Skeletal muscle cell (primary cell): Measurements from ENCODE around the gene NAB1.
"Not testable (repeated sequence)": the region's sequence is repeated elsewhere in the genome, so short reads cannot be mapped to it uniquely, and the experiment has no call there.

Experiments
- DNase-seq: peaks from one replicate; pipeline ENCODE4 v3.0.0-alpha.2; 2010; ENCODE audit warnings: low read depth
- H3K4me3 ChIP-seq: 2 replicates; pipeline ENCODE4 v1.5.1; 2011; ENCODE audit warnings: low read depth, mild to moderate bottlenecking, control low read depth, low read length, moderate library complexity

NAB1 gene

DNA sequence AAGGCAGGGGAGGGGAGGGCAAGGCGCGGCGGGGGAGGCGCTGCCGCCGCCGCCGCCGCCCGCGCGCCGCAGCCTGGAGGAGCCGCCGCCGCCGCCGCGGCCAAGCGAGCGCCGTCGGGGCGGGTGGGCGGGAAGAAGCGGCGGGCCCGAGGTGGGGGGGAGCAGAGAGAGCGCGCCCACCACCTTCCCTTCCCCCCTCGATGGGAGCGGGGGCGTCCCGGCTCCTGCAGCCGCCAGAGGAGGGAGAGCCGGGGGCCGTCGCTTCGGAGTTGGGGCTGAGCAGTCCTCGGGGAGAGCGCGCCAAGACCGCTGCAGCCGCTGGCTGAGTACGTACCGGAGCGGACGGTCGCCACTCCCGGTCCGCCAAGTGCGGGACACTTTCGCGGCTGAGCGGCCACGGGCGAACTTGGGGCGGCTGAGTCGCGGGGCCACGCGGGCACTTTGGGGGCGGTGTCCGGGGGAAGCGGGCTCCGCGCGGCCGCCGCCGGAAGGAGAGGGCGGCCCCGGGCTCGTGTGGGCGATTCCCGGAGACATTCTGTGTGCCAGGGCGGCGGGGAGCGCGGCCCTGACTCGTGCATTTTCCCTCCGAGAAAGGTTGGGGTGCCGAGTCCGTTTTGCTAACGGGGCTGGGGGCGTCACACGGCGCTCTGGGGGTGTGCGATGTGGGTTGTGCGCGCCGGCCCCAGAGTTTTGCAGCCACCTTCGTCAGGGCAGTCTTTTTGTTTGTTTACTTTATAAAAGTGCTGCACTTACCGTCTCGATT, at the start of gene NAB1:
Gene NAB1, plus strand, starts transcription at position 49 of the 763 bp plus-strand sequence. CDS start 10,094 bp downstream, outside the sequence.
- no peak for DNase-seq
- peak within 1 kb of the TSS; percentile 88 for H3K4me3 ChIP-seq

GRCh38 chr2:190599546-190600220, 49.2 kb upstream of the NAB1 start:
- DNase-seq, result no peak
- H3K4me3 ChIP-seq, result no peak overlapping the region

DNA sequence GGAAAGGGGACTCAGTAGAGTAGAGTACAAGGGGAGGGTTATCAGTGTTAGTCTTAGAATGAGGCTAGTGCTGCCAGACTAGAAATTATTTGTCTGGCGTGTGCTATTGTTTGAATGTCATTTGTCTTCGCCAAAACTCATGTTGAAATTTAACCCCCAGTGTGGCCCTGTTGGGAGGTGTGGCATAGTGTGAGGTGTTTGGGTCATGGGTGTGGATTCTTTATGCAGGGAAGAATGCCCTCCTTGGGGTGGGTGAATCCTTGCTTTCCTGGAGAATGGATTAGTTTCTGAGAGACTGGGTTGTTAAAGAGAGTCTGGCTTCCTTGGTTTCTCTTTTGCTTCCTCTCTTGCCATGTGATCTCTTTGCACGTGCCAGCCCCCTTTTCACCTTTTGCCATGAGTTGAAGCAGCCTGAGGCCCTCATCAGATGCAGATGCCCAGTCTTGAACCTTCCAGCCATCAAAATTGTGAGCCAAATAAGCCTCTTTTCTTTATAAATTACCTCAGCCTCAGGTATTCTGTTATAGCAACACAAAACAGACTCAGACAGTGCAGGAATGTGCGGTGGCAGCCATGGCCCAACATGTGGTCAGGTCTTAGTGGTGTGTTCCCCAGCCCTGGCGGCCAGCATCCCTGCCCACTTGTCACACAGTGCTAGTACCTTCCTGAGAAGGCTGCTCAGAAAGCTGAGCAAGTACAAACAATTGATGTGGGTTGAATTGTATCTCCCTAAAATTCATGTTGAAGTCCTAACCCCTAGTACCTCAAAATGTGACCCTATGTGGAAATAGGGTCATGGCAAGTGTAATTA, 48.4 kb upstream of the NAB1 start:
- no peak for DNase-seq
- H3K4me3 ChIP-seq, result no peak overlapping the region

DNA sequence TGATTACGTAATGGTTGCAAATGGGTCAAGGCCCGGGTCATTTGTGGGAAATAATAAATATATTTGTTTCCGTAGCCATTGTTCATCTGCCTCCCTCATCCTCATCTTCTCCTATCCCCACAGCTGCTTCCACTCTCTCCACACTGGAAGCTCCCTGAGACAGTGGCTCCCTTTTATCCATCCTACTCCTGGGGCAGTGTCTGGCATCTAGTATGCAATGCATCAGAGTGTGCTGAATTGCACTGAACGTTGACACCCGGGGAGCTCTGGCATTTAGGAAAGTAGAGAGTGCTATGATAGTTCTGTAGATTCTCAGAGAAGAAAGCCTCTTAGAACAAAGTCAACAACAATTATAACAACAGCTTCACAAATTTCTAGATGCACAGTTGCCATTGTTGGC, 45.5 kb upstream of the NAB1 start:
- no peak overlapping the region for H3K4me3 ChIP-seq
- no peak for DNase-seq

DNA sequence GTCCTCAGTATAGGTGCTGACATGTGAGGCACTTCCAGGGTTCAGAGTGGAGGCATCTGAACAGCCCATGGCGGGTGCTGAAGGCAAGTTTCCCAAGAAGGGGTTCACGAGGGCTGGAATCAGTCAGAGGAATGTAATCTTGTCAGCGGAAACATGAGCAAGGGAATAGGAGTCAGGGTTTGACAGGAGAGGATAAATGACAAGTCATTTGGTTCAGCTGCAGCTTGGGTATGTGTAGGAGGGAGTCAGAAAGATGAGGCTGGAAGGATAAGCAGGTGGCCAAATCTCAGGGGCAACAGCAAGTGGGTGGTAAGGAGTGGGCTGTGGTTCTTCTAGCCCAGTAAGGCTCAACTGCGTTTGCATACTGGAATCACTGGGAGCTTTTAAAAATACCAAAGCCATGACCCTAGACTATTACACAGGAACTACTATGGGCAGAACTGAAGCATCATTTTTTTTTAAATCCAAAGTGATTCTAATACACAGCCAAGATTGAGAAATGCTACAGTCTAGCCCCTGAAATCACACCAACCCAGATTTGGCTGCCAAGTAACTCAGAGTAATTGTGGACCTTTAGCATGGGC, 41.8 kb upstream of the NAB1 start:
- DNase-seq, result peak; percentile 68
- H3K4me3 ChIP-seq, result no peak overlapping the region

GRCh38 chr2:190607657-190608357, 41.1 kb upstream of the NAB1 start:
- DNase-seq, result no peak
- no peak overlapping the region for H3K4me3 ChIP-seq

DNA sequence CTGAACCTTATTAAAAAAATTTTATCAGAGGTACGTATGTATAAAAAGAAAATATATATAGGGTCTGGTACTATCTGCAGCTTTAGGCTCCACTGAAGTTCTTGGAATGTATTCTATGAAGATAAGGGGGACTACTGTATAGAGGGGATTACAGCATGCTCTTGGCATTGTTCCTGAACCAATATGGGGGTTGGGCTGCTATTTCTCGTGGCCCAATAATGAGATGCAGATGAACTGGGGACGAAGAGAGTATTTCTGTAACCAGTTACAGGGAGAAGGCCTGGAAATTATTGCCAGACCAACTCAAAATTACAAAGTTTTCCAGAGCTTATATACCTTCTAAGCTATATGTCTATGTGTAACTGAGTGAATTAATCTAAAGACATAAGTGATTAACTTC, 40.0 kb upstream of the NAB1 start:
- DNase-seq, H3K4me3 ChIP-seq: not testable (repeated sequence)

DNA sequence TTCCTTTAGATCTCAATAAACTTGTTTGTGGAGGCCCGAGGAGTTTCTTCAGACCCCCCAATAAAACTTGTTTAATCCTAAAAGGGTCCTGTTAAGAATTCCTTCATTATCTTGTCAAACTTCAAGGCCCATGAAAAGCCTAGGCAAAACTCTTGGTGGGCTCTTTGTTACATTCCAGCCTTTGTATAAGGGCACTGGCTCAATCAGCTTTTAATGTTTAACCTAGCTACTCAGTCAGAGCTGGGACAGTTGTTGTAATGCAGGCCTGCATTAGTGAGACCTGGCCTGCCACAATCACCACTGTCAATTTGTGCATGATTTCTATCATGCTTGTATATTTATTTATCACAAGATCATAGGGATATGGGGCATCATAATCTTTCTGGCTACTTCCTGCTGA, 39.5 kb upstream of the NAB1 start:
- not testable (repeated sequence) for H3K4me3 ChIP-seq, DNase-seq

GRCh38 chr2:190610528-190610927, 38.4 kb upstream of the NAB1 start:
- not testable (repeated sequence) for DNase-seq

DNA sequence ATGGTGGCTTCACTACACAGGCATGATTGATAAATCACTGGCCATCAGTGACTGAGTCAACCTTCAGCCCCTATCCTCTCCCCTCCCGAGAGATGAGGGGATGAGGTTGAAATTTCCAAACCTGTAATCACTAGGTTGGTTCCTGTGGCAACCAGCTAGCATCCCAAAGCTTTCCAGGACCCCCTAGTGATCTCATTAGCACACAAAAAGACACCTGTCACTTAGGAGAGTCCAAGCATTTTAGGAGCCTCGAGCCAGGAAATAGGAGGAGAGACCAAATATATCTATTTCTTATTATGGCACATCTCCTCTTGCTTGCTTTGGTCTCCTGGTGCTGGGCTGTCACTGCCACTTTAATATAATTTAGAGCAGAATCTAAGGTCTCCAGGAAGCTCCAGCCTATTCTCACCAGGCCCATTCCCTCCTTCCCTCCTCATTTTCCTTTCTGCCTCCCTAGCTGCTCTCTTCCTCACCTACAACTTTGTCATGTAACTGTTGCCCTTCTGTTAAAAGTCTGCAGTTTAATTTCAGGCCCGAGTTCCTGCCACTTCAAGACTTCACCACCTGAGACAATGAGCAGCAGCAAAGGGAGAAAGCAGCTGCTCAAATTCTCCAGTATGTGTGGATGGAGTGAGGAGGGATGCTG, 33.2 kb upstream of the NAB1 start:
- DNase-seq, result no peak

More at GRCh38 chr2:190610528-190610927, 38.4 kb upstream of the NAB1 start:
- not testable (repeated sequence) for H3K4me3 ChIP-seq

GRCh38 chr2:190618030-190618429, 30.9 kb upstream of the NAB1 start:
- H3K4me3 ChIP-seq, result no peak overlapping the region
- no peak for DNase-seq

More for the DNA sequence above, 33.2 kb upstream of the NAB1 start:
- H3K4me3 ChIP-seq, result no peak overlapping the region

DNA sequence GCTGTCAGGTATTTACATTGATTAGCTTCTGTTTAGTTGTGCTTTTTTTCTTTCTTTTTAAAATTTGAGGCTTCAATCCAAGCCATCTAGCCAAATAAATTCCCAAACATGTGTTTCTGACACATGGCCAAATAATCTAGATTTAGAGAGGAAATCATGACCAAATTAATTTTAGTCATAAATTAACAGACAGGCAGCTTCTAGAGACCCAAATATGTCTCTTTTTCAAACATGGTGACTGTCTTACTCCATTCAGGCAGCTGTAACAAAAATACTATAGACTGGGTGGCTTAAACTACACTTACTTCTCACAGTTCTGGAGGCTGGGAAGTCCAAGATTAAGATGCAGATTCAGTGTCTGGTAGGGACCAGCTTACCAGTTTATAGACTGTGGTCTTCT, 23.2 kb upstream of the NAB1 start:
- H3K4me3 ChIP-seq, result no peak overlapping the region
- no peak for DNase-seq

- no peak for DNase-seq
- no peak overlapping the region for H3K4me3 ChIP-seq
Measured at GRCh38 chr2:190626641-190627210, 22.2 kb upstream of the NAB1 start.

DNA sequence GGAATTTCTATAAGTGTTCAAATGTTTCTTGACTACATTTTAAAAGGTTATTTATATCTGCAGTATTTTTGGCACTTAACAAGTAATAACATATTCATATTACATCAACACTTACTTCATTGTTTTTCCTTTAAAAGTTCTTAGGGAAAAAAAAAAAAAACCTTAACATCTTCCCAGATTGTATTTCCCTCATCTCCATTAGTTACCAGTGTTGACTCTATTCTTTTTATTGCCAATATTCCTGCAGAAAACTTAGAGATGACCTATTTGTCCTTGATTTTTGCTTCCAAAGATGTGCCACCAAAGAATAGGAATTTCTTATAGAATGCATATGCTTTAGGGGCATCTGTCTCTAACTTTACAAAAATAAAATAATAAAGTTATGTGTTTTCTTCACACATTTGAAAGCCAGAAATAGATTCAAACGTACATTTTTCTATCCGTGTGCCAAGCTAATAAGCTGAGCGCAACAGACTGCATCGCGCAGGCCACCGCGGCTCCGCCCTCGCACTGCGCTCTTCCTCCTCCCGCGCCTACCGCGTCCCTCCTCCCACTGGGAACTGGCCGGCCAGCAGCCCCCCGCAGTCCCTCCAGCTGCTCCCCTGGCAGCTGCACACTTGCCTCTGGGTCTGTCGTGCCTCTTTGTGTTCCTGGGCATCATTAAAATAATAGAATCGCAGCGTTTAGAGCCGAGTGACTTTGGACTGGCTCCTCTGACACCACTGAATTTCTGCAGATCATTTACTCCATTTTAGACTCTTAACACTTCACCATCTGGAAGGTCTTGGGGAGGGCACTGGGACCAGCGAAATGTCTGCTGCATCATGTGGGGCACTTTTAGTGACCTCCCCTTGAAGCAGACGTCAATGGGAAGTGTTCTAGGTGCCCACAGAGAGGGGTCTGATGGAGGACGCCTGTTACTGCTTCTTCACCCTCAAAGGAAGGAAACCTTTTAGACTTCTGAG, 21.2 kb upstream of the NAB1 start:
- H3K4me3 ChIP-seq, result peak overlapping the region; percentile 39
- DNase-seq, result no peak

DNA sequence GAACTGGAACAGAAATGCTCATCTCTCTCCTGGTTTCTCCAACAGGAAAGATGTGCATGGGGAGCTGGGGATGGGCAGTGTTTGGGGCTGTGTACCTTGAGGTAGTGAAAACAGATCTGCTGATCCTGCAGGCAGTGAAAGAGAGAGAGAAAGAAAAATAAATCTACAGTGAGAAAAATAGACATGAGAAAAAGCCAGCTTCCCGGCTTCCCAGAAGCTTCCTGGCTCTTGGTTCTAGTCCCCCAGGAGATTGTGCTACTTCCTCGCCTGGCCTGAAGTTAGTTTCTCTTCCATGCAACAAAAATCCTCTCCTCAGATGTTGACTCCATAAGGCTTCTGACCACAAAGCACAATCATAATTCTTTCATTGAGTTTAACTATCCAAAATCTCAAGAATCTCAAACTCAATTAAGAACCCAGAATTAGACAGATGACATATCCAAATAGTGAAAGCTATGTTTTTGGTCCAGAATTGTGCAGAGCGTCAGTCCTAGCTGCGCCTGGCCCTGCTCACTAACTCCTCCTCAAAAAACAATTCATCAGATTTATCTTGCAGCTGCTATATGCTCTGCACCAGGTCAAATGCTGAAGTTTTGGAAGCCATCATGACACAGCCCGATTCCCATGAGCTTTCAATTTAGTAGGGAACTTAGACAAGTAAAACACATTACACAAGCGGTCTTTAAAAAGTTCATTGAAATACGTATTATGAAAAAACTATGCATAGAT, 20.1 kb upstream of the NAB1 start:
- DNase-seq, result no peak
- no peak overlapping the region for H3K4me3 ChIP-seq

DNA sequence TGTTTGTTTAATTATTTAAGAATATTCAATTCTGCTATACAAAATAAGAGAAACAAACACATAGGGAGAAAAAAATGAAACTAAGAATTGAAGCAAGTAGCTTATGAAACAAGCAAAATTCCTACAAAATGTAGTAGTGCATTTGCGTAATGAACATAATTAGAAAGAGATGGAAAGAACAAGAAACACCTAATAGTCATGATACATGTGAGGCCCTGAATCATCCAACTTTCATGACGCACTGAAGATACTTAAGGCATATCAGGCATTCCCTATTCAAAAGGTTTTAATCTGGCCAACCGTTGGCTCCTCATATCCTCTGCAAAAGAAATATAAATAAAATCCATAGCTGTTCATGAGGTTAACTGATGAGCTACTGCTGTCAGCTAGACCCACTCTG, 14.5 kb upstream of the NAB1 start:
- DNase-seq, result no peak
- no peak overlapping the region for H3K4me3 ChIP-seq

GRCh38 chr2:190635781-190636180, 13.1 kb upstream of the NAB1 start:
- DNase-seq, result no peak
- no peak overlapping the region for H3K4me3 ChIP-seq
